NCI-H2171 (cell line): ENCODE data around the gene MTX3.

Source experiments
- DNase-seq: peaks from one replicate; lab custom pipeline; 2025; lab: John Stamatoyannopoulos, UW

MTX3 gene

GRCh38 chr5:79990598-79991507 is at the start of gene MTX3:
MTX3 (minus strand) TSS chr5:79991262; CDS start chr5:79991238, 24 bp downstream.
- peak; percentile 77 for DNase-seq

- DNase-seq: no peak
Observed at GRCh38 chr5:80039650-80040049, 48.6 kb upstream of the MTX3 start.

GRCh38 chr5:80037366-80037765 is 46.3 kb upstream of the MTX3 start:
- DNase-seq: no peak

- DNase-seq: no peak
Observed at GRCh38 chr5:80036615-80037014, 45.6 kb upstream of the MTX3 start.

GRCh38 chr5:80035839-80036238 is 44.8 kb upstream of the MTX3 start:
- no peak for DNase-seq

- no peak for DNase-seq
Observed at GRCh38 chr5:80034962-80035821, 44.1 kb upstream of the MTX3 start, which contains the start of gene THBS4. THBS4 (plus strand) TSS chr5:80035348; CDS start chr5:80035538, 190 bp downstream.

- no peak for DNase-seq
Observed at GRCh38 chr5:80034559-80034958, 43.5 kb upstream of the MTX3 start.

- DNase-seq: no peak
Observed at GRCh38 chr5:80033513-80033912, 42.5 kb upstream of the MTX3 start.

GRCh38 chr5:80031109-80031508 is 40.0 kb upstream of the MTX3 start:
- DNase-seq: no peak

GRCh38 chr5:80026841-80027240 is 35.8 kb upstream of the MTX3 start:
- DNase-seq: no peak

- no peak for DNase-seq
Observed at GRCh38 chr5:80025069-80025468, 34.0 kb upstream of the MTX3 start.

- peak; percentile 68 for DNase-seq
Observed at GRCh38 chr5:80010754-80011392, 19.8 kb upstream of the MTX3 start.

- no peak for DNase-seq
Observed at GRCh38 chr5:80008995-80009765, 18.1 kb upstream of the MTX3 start.

GRCh38 chr5:80002677-80003076 is 11.6 kb upstream of the MTX3 start:
- DNase-seq: no peak

- no peak for DNase-seq
Observed at GRCh38 chr5:79999722-80000121, 8.7 kb upstream of the MTX3 start.

GRCh38 chr5:79992891-79993657 is 2.0 kb upstream of the MTX3 start:
- DNase-seq: no peak

- DNase-seq: no peak
Observed at GRCh38 chr5:79990205-79990597, 861 bp downstream of the MTX3 start.

- no peak for DNase-seq
Observed at GRCh38 chr5:79986260-79986659, 4.8 kb downstream of the MTX3 start.

- no peak for DNase-seq
Observed at GRCh38 chr5:79985288-79985687, 5.8 kb downstream of the MTX3 start.

GRCh38 chr5:79984363-79984762 is 6.7 kb downstream of the MTX3 start:
- DNase-seq: no peak

GRCh38 chr5:79983618-79984017 is 7.4 kb downstream of the MTX3 start:
- DNase-seq: no peak
